WERI-Rb-1 (cell line): ENCODE results near the gene KLHL6.

Experiments
- DNase-seq: peaks from one replicate; pipeline ENCODE4 v3.0.0-alpha.2; 2020
- H3K27ac ChIP-seq: fragments of 250-450 bp; sonication (Bioruptor Pico); 2 replicates; pipeline ENCODE4 v1.5.1; 2020; ENCODE audit warnings: mild to moderate bottlenecking, moderate library complexity
- H3K27me3 ChIP-seq: fragments of 250-450 bp; sonication (Bioruptor Pico); 2 replicates; pipeline ENCODE4 v1.5.1; 2021; ENCODE audit warnings: mild to moderate bottlenecking, low read depth, moderate library complexity; ENCODE audit not compliant: insufficient read depth, severe bottlenecking
- H3K36me3 ChIP-seq: fragments of 250-450 bp; sonication (Bioruptor Pico); 2 replicates; pipeline ENCODE4 v1.5.1; 2020; ENCODE audit warnings: mild to moderate bottlenecking, moderate library complexity
- H3K4me3 ChIP-seq: 2 replicates; pipeline ENCODE4 v1.5.1; 2011; ENCODE audit warnings: low read depth, mild to moderate bottlenecking, control low read depth, low read length
- H3K9me3 ChIP-seq: fragments of 250-450 bp; sonication (Bioruptor Pico); 2 replicates; pipeline ENCODE4 v1.5.1; 2021; ENCODE audit warnings: mild to moderate bottlenecking, moderate library complexity; ENCODE audit not compliant: severe bottlenecking
- TF ChIP-seq, protein P1 (sequence below): IDR thresholded peaks from 2 replicates; pipeline ENCODE4 v1.5.1; 2011; ENCODE audit warnings: low read depth, mild to moderate bottlenecking, control low read depth, inconsistent platforms, low read length

Gene KLHL6

DNA sequence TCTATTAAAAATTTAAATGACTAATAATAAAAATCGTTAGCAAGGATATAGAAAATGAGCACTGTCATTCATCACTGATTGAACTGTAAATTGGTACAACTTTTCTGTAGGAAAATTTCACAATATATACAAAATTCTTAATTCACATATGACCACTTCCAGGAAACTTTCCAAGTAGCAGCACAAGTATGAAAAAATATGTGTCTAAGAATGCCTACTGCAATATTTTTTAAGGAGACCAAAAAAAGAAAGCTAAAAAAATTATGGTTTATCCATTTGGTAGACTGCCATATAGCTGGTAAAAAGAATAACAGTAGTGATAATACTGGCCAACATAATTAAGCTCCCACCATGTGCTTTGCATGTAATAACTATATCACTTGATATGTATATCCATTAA is 59.2 kb downstream of the KLHL6 start:
- H3K36me3 ChIP-seq, result no peaks in the 10 kb centered on the region
- TF ChIP-seq, protein P1, sequence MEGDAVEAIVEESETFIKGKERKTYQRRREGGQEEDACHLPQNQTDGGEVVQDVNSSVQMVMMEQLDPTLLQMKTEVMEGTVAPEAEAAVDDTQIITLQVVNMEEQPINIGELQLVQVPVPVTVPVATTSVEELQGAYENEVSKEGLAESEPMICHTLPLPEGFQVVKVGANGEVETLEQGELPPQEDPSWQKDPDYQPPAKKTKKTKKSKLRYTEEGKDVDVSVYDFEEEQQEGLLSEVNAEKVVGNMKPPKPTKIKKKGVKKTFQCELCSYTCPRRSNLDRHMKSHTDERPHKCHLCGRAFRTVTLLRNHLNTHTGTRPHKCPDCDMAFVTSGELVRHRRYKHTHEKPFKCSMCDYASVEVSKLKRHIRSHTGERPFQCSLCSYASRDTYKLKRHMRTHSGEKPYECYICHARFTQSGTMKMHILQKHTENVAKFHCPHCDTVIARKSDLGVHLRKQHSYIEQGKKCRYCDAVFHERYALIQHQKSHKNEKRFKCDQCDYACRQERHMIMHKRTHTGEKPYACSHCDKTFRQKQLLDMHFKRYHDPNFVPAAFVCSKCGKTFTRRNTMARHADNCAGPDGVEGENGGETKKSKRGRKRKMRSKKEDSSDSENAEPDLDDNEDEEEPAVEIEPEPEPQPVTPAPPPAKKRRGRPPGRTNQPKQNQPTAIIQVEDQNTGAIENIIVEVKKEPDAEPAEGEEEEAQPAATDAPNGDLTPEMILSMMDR, result no peak
- no peaks in the 10 kb centered on the region for H3K9me3 ChIP-seq
- H3K4me3 ChIP-seq, result no peak overlapping the region
- no peak for DNase-seq
- H3K27me3 ChIP-seq, result no peaks in the 10 kb centered on the region
- H3K27ac ChIP-seq, result no peak overlapping the region

DNA sequence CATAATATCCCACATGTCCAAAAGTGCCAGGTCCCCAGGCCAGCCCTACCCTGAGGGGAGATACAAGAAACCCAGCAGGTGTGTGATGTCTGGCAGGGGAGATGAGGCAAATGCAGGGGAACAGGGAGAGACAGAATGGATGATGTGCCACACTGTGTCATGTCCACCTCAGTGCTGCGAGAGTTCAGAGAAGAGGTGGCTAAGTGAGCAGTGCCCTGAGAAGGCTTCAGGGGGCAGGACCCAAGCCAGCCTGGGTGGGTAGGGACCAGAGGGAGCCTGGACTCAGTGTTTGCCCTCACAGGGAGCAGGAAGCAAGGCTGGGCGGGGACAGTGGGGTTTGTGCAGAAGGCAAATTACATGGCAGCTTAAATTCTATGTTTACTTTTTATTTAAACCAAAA is 61.2 kb downstream of the KLHL6 start:
- DNase-seq, result no peak
- Histone ChIP-seq H3K27ac (no peak overlapping the region), H3K36me3 (no peaks in the 10 kb centered on the region), H3K4me3 (no peak overlapping the region), H3K9me3 (no peaks in the 10 kb centered on the region), H3K27me3 (no peaks in the 10 kb centered on the region)
- TF ChIP-seq, protein P1, result no peak

DNA sequence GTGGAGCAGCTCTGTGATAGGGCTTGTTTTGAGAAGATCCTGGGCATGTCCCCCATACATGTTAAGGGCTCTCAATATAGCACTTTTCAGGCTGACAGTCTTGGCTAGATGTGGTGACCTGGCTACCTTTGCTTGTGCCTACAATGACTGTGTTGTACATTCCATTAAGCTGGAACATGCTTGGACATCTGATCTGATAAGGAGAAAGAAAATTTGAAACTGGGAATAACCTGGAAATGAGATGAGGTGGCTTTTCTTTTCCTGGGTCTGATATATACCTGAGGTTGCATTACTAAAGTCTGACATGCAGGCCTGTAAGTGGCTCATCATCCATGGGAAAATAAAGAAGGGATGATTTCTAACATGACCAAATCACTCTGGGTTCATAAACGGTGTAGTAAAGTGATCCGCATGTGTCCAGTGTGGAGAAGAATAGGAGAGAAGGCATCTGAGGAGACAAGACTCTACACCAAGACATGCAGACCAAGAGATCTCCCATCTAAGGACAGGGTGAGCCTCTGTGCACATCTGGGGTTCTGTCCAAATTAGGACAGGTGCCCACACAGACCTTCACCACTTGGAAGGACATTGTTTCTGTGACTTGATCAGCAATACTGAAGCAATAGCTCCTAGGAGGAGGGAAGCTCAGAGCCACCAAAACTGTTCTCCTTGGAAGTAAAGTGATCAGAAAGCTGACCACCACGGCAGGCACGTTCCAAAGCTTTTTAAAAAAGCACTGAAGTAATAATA is 62.0 kb downstream of the KLHL6 start:
- Histone ChIP-seq H3K27ac (no peak overlapping the region), H3K4me3 (no peak overlapping the region), H3K9me3 (no peaks in the 10 kb centered on the region), H3K36me3 (no peaks in the 10 kb centered on the region), H3K27me3 (no peaks in the 10 kb centered on the region)
- TF ChIP-seq, protein P1, result no peak
- DNase-seq, result no peak

DNA sequence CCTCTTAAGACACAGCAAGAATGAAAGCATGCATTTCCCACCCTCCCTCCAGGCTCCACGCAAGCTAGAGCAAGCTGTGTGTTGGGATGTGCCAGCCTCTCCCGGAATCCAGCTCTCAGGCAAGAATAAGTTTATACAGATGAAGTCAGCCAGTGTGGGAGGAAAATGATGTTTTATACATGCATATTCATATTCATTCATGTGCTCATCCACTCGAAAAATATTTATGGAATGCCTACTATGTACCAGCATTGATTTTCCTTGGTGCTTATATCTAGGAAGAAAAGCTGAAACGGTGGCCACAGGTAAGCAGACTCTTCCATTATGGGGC is 62.7 kb downstream of the KLHL6 start:
- H3K4me3 ChIP-seq, result no peak overlapping the region
- no peak for DNase-seq
- TF ChIP-seq, protein P1, result no peak
- no peak overlapping the region for H3K27ac ChIP-seq
- no peaks in the 10 kb centered on the region for H3K9me3 ChIP-seq
- no peaks in the 10 kb centered on the region for H3K36me3 ChIP-seq
- no peaks in the 10 kb centered on the region for H3K27me3 ChIP-seq

DNA sequence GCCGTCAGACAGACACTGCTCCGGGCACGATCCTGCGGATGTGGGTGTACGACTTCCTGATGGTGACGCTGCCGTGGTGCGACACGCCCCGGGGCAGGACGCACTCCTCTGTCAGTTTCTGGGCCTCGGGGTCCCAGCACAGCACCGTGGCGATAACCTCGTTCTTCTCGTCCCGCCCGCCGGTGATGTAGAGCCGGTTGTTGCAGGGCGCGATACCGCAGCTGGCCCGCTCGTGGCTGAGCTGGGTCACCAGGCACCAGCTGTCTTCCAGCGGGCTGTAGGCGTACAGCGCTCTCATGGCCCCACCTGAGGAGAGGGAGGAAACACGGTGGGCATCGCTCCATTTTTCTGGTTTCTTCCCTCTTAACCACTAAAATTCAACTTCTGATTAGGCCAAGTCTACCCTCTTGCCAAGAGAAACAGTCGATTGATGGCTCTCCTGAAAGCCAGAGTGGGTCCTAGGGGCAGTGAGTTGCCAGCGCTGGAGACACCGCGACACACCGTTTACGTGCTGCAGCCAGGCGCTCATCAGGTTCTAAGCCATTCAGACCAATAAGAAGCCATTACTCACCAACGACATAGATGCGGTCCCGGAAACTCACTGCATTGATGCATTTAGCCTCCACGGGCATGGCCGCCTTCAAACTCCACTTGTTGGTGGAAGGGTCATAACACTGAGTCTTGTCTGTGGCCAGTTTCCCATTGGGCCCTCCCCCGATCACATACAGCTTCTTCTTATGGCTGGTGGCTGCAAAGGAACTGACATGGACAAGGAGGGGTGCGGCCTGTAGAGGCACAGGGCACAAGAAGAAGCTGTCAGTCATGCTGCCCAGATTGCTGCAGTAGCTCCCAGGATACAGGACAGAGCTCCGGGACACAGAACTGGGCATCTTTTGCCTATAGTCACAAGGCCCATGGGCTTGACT is 63.3 kb downstream of the KLHL6 start:
- H3K9me3 ChIP-seq, result no peaks in the 10 kb centered on the region
- H3K4me3 ChIP-seq, result no peak overlapping the region
- H3K36me3 ChIP-seq, result no peaks in the 10 kb centered on the region
- TF ChIP-seq, protein P1, result no peak
- H3K27ac ChIP-seq, result no peak overlapping the region
- DNase-seq, result no peak
- H3K27me3 ChIP-seq, result no peaks in the 10 kb centered on the region
